ENCODE results near the gene IFNA2.
"Not testable (repeated sequence)": the region's sequence is repeated elsewhere in the genome, so short reads cannot be mapped to it uniquely, and the experiment has no call there.

IFNA2 gene

GRCh38 chr9:21385131-21385670, at the start of gene IFNA2:
IFNA2 (minus strand) TSS chr9:21385398; CDS start chr9:21385329, 69 bp downstream.
- no peak for DNase-seq

- not testable (repeated sequence) for DNase-seq
These were observed 49.8 kb upstream of the IFNA2 start for GRCh38 chr9:21435015-21435383.

- no peak for DNase-seq
These were observed 49.2 kb upstream of the IFNA2 start for GRCh38 chr9:21434202-21435014.

- DNase-seq, result no peak
These were observed 47.7 kb upstream of the IFNA2 start for GRCh38 chr9:21432672-21433425.

- DNase-seq, result no peak
These were observed 44.0 kb upstream of the IFNA2 start for GRCh38 chr9:21429191-21429590.

- no peak for DNase-seq
These were observed 43.0 kb upstream of the IFNA2 start for GRCh38 chr9:21428235-21428634.

- no peak for DNase-seq
These were observed 30.5 kb upstream of the IFNA2 start for GRCh38 chr9:21415493-21416267.

GRCh38 chr9:21414220-21414940, 29.2 kb upstream of the IFNA2 start:
- no peak for DNase-seq

- DNase-seq, result no peak
These were observed 28.4 kb upstream of the IFNA2 start for GRCh38 chr9:21413624-21414023.

- DNase-seq, result no peak
These were observed 28.0 kb upstream of the IFNA2 start for GRCh38 chr9:21413151-21413550.

- no peak for DNase-seq
These were observed 26.9 kb upstream of the IFNA2 start for GRCh38 chr9:21412107-21412506.

- DNase-seq, result no peak
These were observed 23.6 kb upstream of the IFNA2 start, which contains the start of gene IFNA8 for GRCh38 chr9:21408817-21409216. IFNA8 (plus strand) TSS chr9:21409117; CDS start chr9:21409177, 60 bp downstream.

GRCh38 chr9:21404146-21404545, 18.9 kb upstream of the IFNA2 start:
- DNase-seq, result no peak

- no peak for DNase-seq
These were observed 17.4 kb upstream of the IFNA2 start for GRCh38 chr9:21402386-21403251.

- DNase-seq, result no peak
These were observed 14.8 kb upstream of the IFNA2 start for GRCh38 chr9:21399956-21400355.

GRCh38 chr9:21398955-21399489, 13.8 kb upstream of the IFNA2 start:
- DNase-seq, result no peak

GRCh38 chr9:21395778-21396717, 10.8 kb upstream of the IFNA2 start:
- no peak for DNase-seq

GRCh38 chr9:21392270-21392669, 7.1 kb upstream of the IFNA2 start:
- DNase-seq, result no peak

- DNase-seq, result no peak
These were observed 1.6 kb downstream of the IFNA2 start for GRCh38 chr9:21383627-21384026.
